Tibial nerve (tissue), 4 donors: Measurements from ENCODE around the gene LARP1. TPM values are rescaled to one million over a fixed set of nuclear protein-coding genes. Genes with fewer than 3 reads are reported as not detected.
"Not testable (repeated sequence)": the region's sequence is repeated elsewhere in the genome, so short reads cannot be mapped to it uniquely, and the experiment has no call there.

Experiments
- DNase-seq, 2 donors: peaks; one replicate each; pipeline ENCODE4 v3.0.0-alpha.2; 2019; ENCODE audit warnings: low spot score in 2 of 2
- H3K27ac ChIP-seq, 4 donors: fragments of 200-600 bp; sonication (generic) in 3 of 4; one replicate each; pipeline ENCODE4 v1.5.1; 2017 to 2019; ENCODE audit warnings: mild to moderate bottlenecking in 1 of 4
- H3K27me3 ChIP-seq, 2 donors: fragments of 200-600 bp; sonication (generic) in 1 of 2; one replicate each; pipeline versions ENCODE4 v1.5.1 to v1.6.0; 2017 to 2019
- H3K36me3 ChIP-seq, 3 donors: fragments of 200-600 bp; sonication (generic); one replicate each; pipeline ENCODE4 v1.5.1; 2018 to 2019
- H3K4me1 ChIP-seq, 4 donors: fragments of 200-600 bp; sonication (generic) in 3 of 4; one replicate each; pipeline ENCODE4 v1.5.1; 2017 to 2019
- H3K4me3 ChIP-seq, 4 donors: fragments of 200-600 bp; sonication (generic) in 3 of 4; one replicate each; pipeline ENCODE4 v1.5.1; 2017 to 2019; ENCODE audit warnings: mild to moderate bottlenecking in 1 of 4, moderate library complexity in 1 of 4
- H3K9me3 ChIP-seq, 4 donors: fragments of 200-600 bp; sonication (generic) in 3 of 4; one replicate each; pipeline ENCODE4 v1.5.1; 2017 to 2019
- CTCF ChIP-seq, 5 experiments: fragments of 200-600 bp in 3 of 5; fragments of 450-650 bp in 2 of 5; sonication (generic) in 3 of 5; IDR thresholded peaks; one replicate each; pipeline ENCODE4 v1.5.1; 2016 to 2019; ENCODE audit warnings: antibody characterized with exemption in 5 of 5, mild to moderate bottlenecking in 3 of 5, moderate library complexity in 2 of 5
- EP300 ChIP-seq, 2 donors: sonication (generic); formaldehyde crosslinking; IDR thresholded peaks; one replicate each; pipeline ENCODE4 v1.6.1; 2017; ENCODE audit warnings: antibody characterized with exemption in 2 of 2, mild to moderate bottlenecking in 1 of 2
- POLR2A ChIP-seq, 2 donors: fragments of 450-650 bp; IDR thresholded peaks; one replicate each; pipeline ENCODE4 v1.6.1; 2017; ENCODE audit warnings: antibody characterized with exemption in 2 of 2, mild to moderate bottlenecking in 2 of 2, moderate library complexity in 2 of 2
- WGBS, 2 donors: methylation state at CpG; one replicate each; pipeline ENCODE4 v1.1.5; 2018; 5-methylcytosine and 5-hydroxymethylcytosine counted together
- total RNA-seq, 4 donors: library from RNA; depleted of rRNA; stranded (reverse); fragments of >200 nt; gene quantifications; one replicate each; pipeline ENCODE4 v1.1.0, GENCODE V29; 2016

The LARP1 gene
- total RNA-seq, 4 donors from 2014 or later, result 114 to 166 (median 144) TPM

DNA sequence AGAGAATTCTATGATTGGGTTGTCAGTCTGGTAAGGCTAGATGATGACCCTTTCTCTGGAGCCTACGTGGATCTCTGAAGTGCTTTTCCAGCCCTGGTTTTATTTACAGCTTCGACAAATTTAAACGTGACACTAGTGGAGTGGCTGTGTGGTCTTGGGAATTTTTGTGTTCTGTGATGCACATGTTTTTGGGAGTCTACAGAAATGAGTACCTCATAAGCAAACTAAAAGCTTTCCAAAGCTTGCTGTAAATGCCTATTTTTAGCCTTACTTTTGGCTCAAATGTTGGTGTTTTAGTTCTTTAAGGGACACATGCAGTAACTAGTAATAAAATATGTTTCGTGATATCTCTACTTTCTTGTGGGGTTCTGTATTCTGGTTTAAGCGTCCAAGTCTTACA, 3.3 kb downstream of the LARP1 start:
- peaks cover 0 to 73% (median 43%) of the 10 kb centered on the region in 4 donors for H3K4me1 ChIP-seq
- TF ChIP-seq EP300 (IDR thresholded peaks at IDR 0.05) (no peak), POLR2A (IDR thresholded peaks at IDR 0.05) (no peak), CTCF (IDR thresholded peaks at IDR 0.05) (no peak)
- no peaks in the 10 kb centered on the region for H3K27me3 ChIP-seq
- H3K36me3 ChIP-seq, result no peaks in the 10 kb centered on the region
- DNase-seq, result no peak
- H3K9me3 ChIP-seq, result no peaks in the 10 kb centered on the region
- H3K4me3 ChIP-seq, result peak overlapping the region in 1 of 4 donors; percentile 100
- 20 to 29% methylated on average over 5 of the region's 5 CpGs for WGBS, 2 donors
- H3K27ac ChIP-seq, result peak overlapping the region; percentile 31 to 100 (median 78)

GRCh38 chr5:154758977-154759376, 3.8 kb downstream of the LARP1 start:
- H3K4me1 ChIP-seq, result peaks cover 0 to 69% (median 39%) of the 10 kb centered on the region in 4 donors
- H3K9me3 ChIP-seq, result no peaks in the 10 kb centered on the region
- whole genome bisulfite sequencing, 2 donors, result 44 to 46% methylated on average over 3 of the region's 3 CpGs
- TF ChIP-seq EP300 (IDR thresholded peaks at IDR 0.05) (no peak), POLR2A (IDR thresholded peaks at IDR 0.05) (no peak), CTCF (IDR thresholded peaks at IDR 0.05) (no peak)
- H3K27ac ChIP-seq, result peak overlapping the region in 1 of 4 donors; percentile 98
- no peaks in the 10 kb centered on the region for H3K36me3 ChIP-seq
- DNase-seq, result no peak
- H3K27me3 ChIP-seq, result no peaks in the 10 kb centered on the region
- no peak overlapping the region for H3K4me3 ChIP-seq

DNA sequence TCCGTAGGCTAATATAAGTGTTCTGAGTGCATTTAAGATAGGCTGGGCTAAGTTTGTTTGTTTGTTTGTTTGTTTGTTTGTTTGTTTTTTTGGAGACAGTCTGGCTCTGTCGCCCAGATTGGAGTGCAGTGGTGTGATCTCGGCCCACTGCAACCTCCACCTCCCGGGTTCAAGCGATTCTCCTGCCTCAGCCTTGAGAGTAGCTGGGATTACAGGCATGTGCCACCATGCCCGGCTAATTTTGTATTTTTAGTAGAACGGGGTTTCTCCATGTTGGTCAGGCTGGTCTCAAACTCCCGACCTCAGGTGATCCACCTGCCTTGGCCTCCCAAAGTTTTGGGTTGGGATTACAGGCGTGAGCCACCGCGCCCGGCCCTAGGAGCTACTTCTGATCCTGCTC, 4.7 kb downstream of the LARP1 start:
- 85 to 86% methylated on average over 12 of the region's 12 CpGs for WGBS, 2 donors
- not testable (repeated sequence) for H3K9me3 ChIP-seq, H3K27ac ChIP-seq, H3K27me3 ChIP-seq, H3K4me3 ChIP-seq, H3K36me3 ChIP-seq, DNase-seq
- H3K4me1 ChIP-seq, result peaks cover 0 to 65% (median 40%) of the 10 kb centered on the region in 4 donors

DNA sequence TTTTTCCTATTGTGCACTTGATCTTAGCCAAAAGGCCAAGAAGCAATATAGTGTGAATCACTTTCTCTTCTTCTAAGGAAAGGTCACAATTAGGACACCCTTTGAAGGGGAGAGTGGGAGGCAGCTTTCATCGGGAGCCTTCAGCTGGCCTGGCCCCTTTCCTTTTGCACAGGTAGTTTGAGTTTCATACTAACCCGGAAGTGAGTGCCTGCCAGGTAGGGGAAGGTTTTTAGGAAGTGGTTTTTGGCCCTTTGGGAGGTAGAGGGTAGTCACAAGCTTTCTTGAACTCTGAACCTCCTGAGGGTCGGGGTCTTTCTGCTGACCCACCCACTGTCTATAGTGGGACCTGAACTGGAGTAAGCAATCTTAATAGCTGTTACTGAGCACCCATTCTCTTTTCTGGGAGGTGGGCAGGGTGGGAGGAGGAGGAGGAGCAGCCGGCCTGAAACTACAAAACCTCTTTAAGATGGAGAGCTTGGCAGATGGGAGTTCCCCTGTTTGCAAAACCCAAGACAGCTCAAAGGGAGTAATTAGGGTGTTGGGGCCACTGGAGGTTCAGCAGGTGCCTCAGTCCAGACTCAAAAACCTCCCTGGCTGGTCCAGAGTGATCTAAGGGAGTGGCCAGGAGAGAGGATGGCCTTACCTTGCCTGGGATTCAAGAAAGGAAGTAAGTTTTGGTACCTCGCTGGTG, 6.0 kb downstream of the LARP1 start:
- 43 to 48% methylated on average over 5 of the region's 5 CpGs for WGBS, 2 donors
- no peak for DNase-seq
- no peaks in the 10 kb centered on the region for H3K27me3 ChIP-seq
- H3K27ac ChIP-seq, result no peak overlapping the region
- peaks cover 0 to 78% (median 50%) of the 10 kb centered on the region in 4 donors for H3K4me1 ChIP-seq
- H3K36me3 ChIP-seq, result no peaks in the 10 kb centered on the region
- H3K4me3 ChIP-seq, result no peak overlapping the region
- H3K9me3 ChIP-seq, result no peaks in the 10 kb centered on the region
- no peak for TF ChIP-seq CTCF (IDR thresholded peaks at IDR 0.05)
- TF ChIP-seq EP300 (IDR thresholded peaks at IDR 0.05), result no peak
- TF ChIP-seq POLR2A (IDR thresholded peaks at IDR 0.05), result no peak

DNA sequence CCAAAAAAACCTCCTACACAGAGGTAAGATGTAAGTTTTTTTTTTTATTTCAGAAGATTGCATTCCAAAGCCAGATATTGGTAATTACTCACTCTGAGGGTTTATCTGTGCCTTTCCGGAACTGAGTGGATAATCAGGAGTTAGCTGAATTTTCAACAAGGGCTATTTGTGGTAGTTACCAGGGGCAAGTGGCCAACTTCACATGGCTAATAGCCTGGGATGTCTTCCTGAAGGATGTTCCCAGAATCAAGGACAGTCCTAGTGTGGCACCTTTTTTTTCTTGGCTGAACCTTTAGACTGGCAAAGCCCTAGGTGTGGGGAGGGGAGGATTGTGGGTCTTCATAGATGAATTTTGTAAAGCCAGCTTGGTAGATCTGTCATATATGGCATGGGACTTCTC, 7.1 kb downstream of the LARP1 start:
- Histone ChIP-seq H3K4me1 (peaks cover 0 to 89% (median 61%) of the 10 kb centered on the region in 4 donors), H3K4me3 (no peak overlapping the region), H3K9me3 (no peaks in the 10 kb centered on the region), H3K27ac (no peak overlapping the region), H3K36me3 (no peaks in the 10 kb centered on the region), H3K27me3 (no peaks in the 10 kb centered on the region)
- no peak for TF ChIP-seq POLR2A (IDR thresholded peaks at IDR 0.05)
- TF ChIP-seq EP300 (IDR thresholded peaks at IDR 0.05), result no peak
- no peak for TF ChIP-seq CTCF (IDR thresholded peaks at IDR 0.05)
- WGBS, 2 donors, result 81 to 93% methylated on average over 1 of the region's 1 CpG
- DNase-seq, result no peak
